RWPE1 (cell line): Measurements from ENCODE around the gene CLPTM1L.
"Not testable (repeated sequence)": the region's sequence is repeated elsewhere in the genome, so short reads cannot be mapped to it uniquely, and the experiment has no call there.

ENCODE experiments used
- CTCF ChIA-PET: fragments of 350-600 bp; sonication (Branson Sonifier 250); formaldehyde crosslinking; extraction: SDS; loops from one replicate; lab custom pipeline; 2021; lab: Yijun Ruan, JAX
- POLR2A ChIA-PET: fragments of 400-600 bp; formaldehyde crosslinking; extraction: SDS; loops from one replicate; lab custom pipeline; 2020; ENCODE audit warnings: antibody characterized with exemption; ENCODE audit not compliant: low non-redundant PET; lab: Yijun Ruan, JAX
- DNase-seq: peaks from one replicate; pipeline ENCODE4 v3.0.0; 2012; ENCODE audit warnings: low spot score
- H3K27ac ChIP-seq: fragments of 450-650 bp; 2 replicates; pipeline ENCODE4 v1.5.1; 2017
- CTCF ChIP-seq: fragments of 450-650 bp; conservative IDR thresholded peaks from 2 replicates; pipeline ENCODE4 v1.5.1; 2017; ENCODE audit warnings: low read depth, mild to moderate bottlenecking

CLPTM1L gene

DNA sequence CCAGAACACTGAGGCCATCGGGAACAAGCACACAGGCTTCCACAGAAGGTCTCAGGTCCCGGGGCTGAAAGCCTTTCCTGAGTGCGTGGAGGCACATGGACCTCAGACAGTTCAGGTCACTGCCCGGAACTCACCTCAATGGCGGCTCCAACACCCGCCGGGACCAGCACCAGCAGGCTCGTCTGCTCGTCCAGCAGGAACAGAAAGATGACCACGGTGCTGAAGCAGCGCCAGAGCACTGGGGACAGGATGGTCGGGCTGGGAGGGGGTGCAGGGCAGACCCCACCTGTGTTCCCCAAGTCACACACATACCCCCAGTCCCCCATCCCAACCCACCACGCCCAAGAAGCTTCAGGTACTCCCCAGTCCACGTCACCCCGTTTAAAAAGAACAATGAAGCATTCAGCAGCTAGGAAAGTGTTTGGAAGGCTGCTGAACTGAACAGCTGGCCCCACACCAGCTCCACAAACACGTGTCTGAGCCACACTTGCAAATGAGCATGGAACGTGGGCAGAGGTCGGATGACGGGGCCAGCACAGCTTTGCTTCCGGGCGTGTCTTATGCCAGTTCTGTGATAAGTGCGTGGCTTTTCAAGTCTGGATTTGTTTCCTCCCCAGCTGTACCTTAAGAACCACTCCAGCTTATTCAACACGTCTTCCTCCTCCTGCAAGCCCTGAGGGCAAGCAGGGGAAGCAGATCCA, 14.6 kb downstream of the CLPTM1L start:
- H3K27ac ChIP-seq, result peak overlapping the region; percentile 100
- ChIA-PET CTCF (no interaction called here), POLR2A (interaction anchor here (0.9 kb wide), 1 partner anchor 15 kb away, joined by 7 read pairs; no protein-coding TSS in a partner anchor)
- peak; percentile 95 for DNase-seq
- TF ChIP-seq CTCF, result no peak

GRCh38 chr5:1329111-1329579, 15.8 kb downstream of the CLPTM1L start:
- no peak for DNase-seq
- H3K27ac ChIP-seq, result peak overlapping the region; percentile 100
- TF ChIP-seq CTCF, result no peak
- ChIA-PET POLR2A (no interaction called here), CTCF (no interaction called here)

GRCh38 chr5:1328237-1329110, 16.4 kb downstream of the CLPTM1L start:
- DNase-seq, POLR2A ChIA-PET: not testable (repeated sequence)
- CTCF ChIA-PET, result interaction anchor here (0.6 kb wide), 1 partner anchor 474 kb away, joined by 4 read pairs; no protein-coding TSS in a partner anchor
- H3K27ac ChIP-seq, result peak overlapping the region; percentile 100

DNA sequence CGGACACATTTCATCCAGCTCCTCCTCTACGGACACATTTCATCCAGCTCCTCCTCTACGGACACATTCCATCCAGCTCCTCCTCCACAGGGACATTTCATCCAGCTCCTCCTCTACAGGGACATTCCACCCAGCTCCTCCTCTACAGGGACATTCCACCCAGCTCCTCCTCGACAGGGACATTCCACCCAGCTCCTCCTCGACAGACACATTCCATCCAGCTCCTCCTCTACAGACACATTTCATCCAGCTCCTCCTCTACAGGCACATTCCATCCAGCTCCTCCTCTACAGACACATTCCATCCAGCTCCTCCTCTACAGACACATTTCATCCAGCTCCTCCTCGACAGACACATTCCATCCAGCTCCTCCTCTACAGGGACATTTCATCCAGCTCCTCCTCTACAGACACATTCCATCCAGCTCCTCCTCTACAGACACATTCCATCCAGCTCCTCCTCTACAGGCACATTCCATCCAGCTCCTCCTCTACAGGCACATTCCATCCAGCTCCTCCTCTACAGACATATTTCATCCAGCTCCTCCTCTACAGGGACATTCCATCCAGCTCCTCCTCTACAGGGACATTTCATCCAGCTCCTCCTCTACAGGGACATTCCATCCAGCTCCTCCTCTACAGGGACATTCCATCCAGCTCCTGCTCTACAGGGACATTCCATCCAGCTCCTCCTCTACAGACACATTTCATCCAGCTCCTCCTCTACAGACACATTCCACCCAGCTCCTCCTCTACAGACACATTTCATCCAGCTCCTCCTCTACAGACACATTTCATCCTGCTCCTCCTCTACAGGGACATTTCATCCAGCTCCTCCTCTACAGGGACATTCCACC, 17.8 kb downstream of the CLPTM1L start:
- POLR2A ChIA-PET, result interaction anchor here (0.6 kb wide), 1 partner anchor 175 kb away, joined by 3 read pairs; no protein-coding TSS in a partner anchor
- not testable (repeated sequence) for DNase-seq
- H3K27ac ChIP-seq, result peak overlapping the region; percentile 88
- CTCF ChIA-PET, result interaction anchor here (0.6 to 0.7 kb wide), 2 partner anchors 120 to 476 kb away, joined by 3 to 4 read pairs; no protein-coding TSS in a partner anchor

DNA sequence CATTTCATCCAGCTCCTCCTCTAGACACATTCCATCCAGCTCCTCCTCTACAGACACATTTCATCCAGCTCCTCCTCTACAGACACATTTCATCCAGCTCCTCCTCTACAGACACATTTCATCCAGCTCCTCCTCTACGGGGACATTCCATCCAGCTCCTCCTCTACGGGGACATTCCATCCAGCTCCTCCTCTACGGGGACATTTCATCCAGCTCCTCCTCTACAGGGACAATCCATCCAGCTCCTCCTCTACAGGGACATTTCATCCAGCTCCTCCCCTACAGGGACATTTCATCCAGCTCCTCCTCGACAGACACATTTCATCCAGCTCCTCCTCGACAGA, 18.4 kb downstream of the CLPTM1L start:
- H3K27ac ChIP-seq, result peak overlapping the region; percentile 88
- DNase-seq, POLR2A ChIA-PET: not testable (repeated sequence)
- CTCF ChIA-PET, result interaction anchor here (0.7 kb wide), 1 partner anchor 121 kb away, joined by 3 read pairs; no protein-coding TSS in a partner anchor

GRCh38 chr5:1325870-1326531, 18.9 kb downstream of the CLPTM1L start:
- H3K27ac ChIP-seq, result peak overlapping the region; percentile 88
- TF ChIP-seq CTCF, result no peak
- CTCF ChIA-PET, result no interaction called here
- POLR2A ChIA-PET, result interaction anchor here (0.7 kb wide), 1 partner anchor 11 kb away, joined by 3 read pairs; no protein-coding TSS in a partner anchor
- no peak for DNase-seq

- DNase-seq, result no peak
- ChIA-PET CTCF (no interaction called here), POLR2A (interaction anchor here (0.7 kb wide), 1 partner anchor 10 kb away, joined by 3 read pairs; no protein-coding TSS in a partner anchor)
- peak overlapping the region; percentile 88 for H3K27ac ChIP-seq
- no peak for TF ChIP-seq CTCF
Observed at GRCh38 chr5:1325191-1325741, 19.6 kb downstream of the CLPTM1L start.
